Skin of body (tissue), 2 donors: ENCODE measurements around the gene CEBPG. TPM values are rescaled to one million over a fixed set of nuclear protein-coding genes. Genes with fewer than 3 reads are reported as not detected.

Experiments
- DNase-seq: peaks from one replicate; lab custom pipeline; 2025; lab: John Stamatoyannopoulos, UW
- total RNA-seq: library from RNA; depleted of rRNA; stranded (reverse); fragments of >200 nt; gene quantifications from one replicate; pipeline ENCODE4 v1.2.3, GENCODE V29; 2014

CEBPG gene
- total RNA-seq, result 34.8 TPM

- peak; percentile 94 for DNase-seq
Measured at GRCh38 chr19:33373453-33374235, at the start of gene CEBPG. Gene CEBPG (plus strand): TSS chr19:33373709. CDS start chr19:33379240, 5,531 bp downstream.

GRCh38 chr19:33324628-33325027, 48.9 kb upstream of the CEBPG start:
- no peak for DNase-seq

- no peak for DNase-seq
Measured at GRCh38 chr19:33325920-33326319, 47.6 kb upstream of the CEBPG start.

GRCh38 chr19:33329060-33329459, 44.4 kb upstream of the CEBPG start:
- DNase-seq, result no peak

- no peak for DNase-seq
Measured at GRCh38 chr19:33329736-33330135, 43.8 kb upstream of the CEBPG start.

GRCh38 chr19:33332248-33332647, 41.3 kb upstream of the CEBPG start:
- no peak for DNase-seq

- DNase-seq, result no peak
Measured at GRCh38 chr19:33333151-33333550, 40.4 kb upstream of the CEBPG start.

- DNase-seq, result no peak
Measured at GRCh38 chr19:33333642-33334041, 39.9 kb upstream of the CEBPG start.

GRCh38 chr19:33334271-33334670, 39.2 kb upstream of the CEBPG start:
- DNase-seq, result no peak

- no peak for DNase-seq
Measured at GRCh38 chr19:33335446-33335845, 38.1 kb upstream of the CEBPG start.

- DNase-seq, result no peak
Measured at GRCh38 chr19:33339016-33339984, 34.2 kb upstream of the CEBPG start.

GRCh38 chr19:33340991-33341390, 32.5 kb upstream of the CEBPG start:
- DNase-seq, result no peak

- no peak for DNase-seq
Measured at GRCh38 chr19:33343301-33343700, 30.2 kb upstream of the CEBPG start.

- peak; percentile 86 for DNase-seq
Measured at GRCh38 chr19:33343859-33344572, 29.5 kb upstream of the CEBPG start.

GRCh38 chr19:33344573-33344925, 29.0 kb upstream of the CEBPG start:
- peak; percentile 85 for DNase-seq

GRCh38 chr19:33345163-33345562, 28.3 kb upstream of the CEBPG start:
- DNase-seq, result no peak

- DNase-seq, result no peak
Measured at GRCh38 chr19:33346665-33347064, 26.8 kb upstream of the CEBPG start.

- peak; percentile 80 for DNase-seq
Measured at GRCh38 chr19:33347300-33347699, 26.2 kb upstream of the CEBPG start.

GRCh38 chr19:33348301-33349010, 25.1 kb upstream of the CEBPG start:
- no peak for DNase-seq

- no peak for DNase-seq
Measured at GRCh38 chr19:33349319-33350289, 23.9 kb upstream of the CEBPG start.
